ENCODE data around the gene PHTF2. TPM values are rescaled to one million over a fixed set of nuclear protein-coding genes. Genes with fewer than 3 reads are reported as not detected.
"Not testable (repeated sequence)": the region's sequence is repeated elsewhere in the genome, so short reads cannot be mapped to it uniquely, and the experiment has no call there.

Gene PHTF2
- polyA plus RNA-seq, 1 donor (not counting 4 experiments of a cell fraction or from before 2014, with no cell fraction given) = 24.1 TPM

DNA sequence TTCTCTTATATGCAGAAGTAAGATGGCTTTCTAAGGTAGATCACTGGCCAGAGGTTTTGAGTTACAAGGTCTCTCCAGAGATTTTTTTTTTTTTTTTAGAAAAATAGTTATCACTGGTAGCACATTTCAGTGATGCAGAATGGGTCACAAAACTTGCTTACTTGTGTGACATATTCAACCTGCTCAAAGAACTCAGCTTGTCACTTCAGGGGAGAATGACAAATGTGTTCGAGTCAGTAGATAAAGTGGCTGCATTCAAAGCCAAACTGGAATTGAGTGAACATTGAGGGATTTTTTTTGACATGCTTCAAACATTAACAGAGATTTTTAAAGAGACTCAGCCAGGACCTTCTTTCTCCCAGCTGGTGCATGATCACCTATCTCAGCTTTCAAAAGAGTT, 33.4 kb downstream of the PHTF2 start:
- H3K4me1 ChIP-seq (ENCODE audit: control insufficient read depth, extremely low read depth, insufficient read depth, low read length) = peaks cover 18% of the 10 kb centered on the region
- no peak overlapping the region for H3K4me2 ChIP-seq (ENCODE audit: control insufficient read depth, extremely low read depth, insufficient read depth, low read depth, low read length)
- no peaks in the 10 kb centered on the region for H3K27me3 ChIP-seq (ENCODE audit: control insufficient read depth, extremely low read depth, insufficient read depth, low read length)
- H3K79me2 ChIP-seq (ENCODE audit: control insufficient read depth, insufficient read depth, low read length) = peaks cover 4% of the 10 kb centered on the region
- no peaks in the 10 kb centered on the region for H3K9me1 ChIP-seq (ENCODE audit: control insufficient read depth, extremely low read depth, insufficient read depth, low read length)
- H3K9me3 ChIP-seq (ENCODE audit: control insufficient read depth, low read depth, low read length) = no peaks in the 10 kb centered on the region
- no peak overlapping the region for H3K9ac ChIP-seq (ENCODE audit: control insufficient read depth, extremely low read depth, insufficient read depth, low read length)
- dilution Hi-C loops (cut with MboI; ENCODE audit: extremely low pct_ligation_motif_present, low sequenced_read_pairs) = no loop called here
- DNase-seq (ENCODE audit: low read depth, low spot score) = no peak
- TF ChIP-seq, protein P1, sequence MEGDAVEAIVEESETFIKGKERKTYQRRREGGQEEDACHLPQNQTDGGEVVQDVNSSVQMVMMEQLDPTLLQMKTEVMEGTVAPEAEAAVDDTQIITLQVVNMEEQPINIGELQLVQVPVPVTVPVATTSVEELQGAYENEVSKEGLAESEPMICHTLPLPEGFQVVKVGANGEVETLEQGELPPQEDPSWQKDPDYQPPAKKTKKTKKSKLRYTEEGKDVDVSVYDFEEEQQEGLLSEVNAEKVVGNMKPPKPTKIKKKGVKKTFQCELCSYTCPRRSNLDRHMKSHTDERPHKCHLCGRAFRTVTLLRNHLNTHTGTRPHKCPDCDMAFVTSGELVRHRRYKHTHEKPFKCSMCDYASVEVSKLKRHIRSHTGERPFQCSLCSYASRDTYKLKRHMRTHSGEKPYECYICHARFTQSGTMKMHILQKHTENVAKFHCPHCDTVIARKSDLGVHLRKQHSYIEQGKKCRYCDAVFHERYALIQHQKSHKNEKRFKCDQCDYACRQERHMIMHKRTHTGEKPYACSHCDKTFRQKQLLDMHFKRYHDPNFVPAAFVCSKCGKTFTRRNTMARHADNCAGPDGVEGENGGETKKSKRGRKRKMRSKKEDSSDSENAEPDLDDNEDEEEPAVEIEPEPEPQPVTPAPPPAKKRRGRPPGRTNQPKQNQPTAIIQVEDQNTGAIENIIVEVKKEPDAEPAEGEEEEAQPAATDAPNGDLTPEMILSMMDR (optimal IDR thresholded peaks at IDR 0.05 in 1 of 3, IDR thresholded peaks at IDR 0.05 in 1 of 3, conservative IDR thresholded peaks at IDR 0.05 in 1 of 3; ENCODE audit: extremely low read depth in 1 of 3, insufficient read depth in 2 of 3, low read length in 3 of 3) = no peak
- TF ChIP-seq EZH2 (IDR thresholded peaks at IDR 0.05; ENCODE audit: low read length) = no peak
- no peak overlapping the region for H3K4me3 ChIP-seq (ENCODE audit: control insufficient read depth in 2 of 3, extremely low read depth in 1 of 3, insufficient read depth in 2 of 3, low read depth in 1 of 3, low read length in 3 of 3)
- H3K36me3 ChIP-seq (ENCODE audit: control insufficient read depth in 2 of 2, extremely low read depth in 1 of 2, insufficient read depth in 2 of 2, low read length in 2 of 2) = no peaks in the 10 kb centered on the region
- no peak overlapping the region for H2AFZ ChIP-seq (ENCODE audit: control insufficient read depth, low read length)
- H3K27ac ChIP-seq (ENCODE audit: control insufficient read depth, insufficient read depth, low read length) = no peak overlapping the region
- FAIRE-seq = no peak
- no peaks in the 10 kb centered on the region for H4K20me1 ChIP-seq (ENCODE audit: control insufficient read depth, extremely low read depth, insufficient read depth, low read length)

DNA sequence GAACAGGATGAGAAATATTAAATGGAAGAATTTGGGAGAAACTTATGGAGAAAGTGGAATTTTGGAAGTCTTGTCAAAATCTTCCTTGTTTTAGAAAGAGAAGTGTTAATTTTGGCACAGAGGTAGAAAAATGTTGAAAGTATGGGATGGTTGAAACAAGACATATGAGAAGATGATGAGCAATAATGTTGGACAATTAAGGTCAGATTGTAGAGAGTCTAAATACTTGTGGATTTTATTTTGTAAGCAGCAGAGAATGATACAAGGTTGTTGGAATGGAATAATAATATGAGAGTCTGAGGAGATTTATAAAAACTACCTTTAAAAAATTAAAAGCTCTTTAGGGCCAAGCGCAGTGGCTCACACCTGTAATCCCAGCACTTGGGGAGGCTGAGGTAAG, 34.6 kb downstream of the PHTF2 start:
- Histone ChIP-seq H2AFZ (ENCODE audit: control insufficient read depth, low read length) (no peak overlapping the region), H3K9me1 (ENCODE audit: control insufficient read depth, extremely low read depth, insufficient read depth, low read length) (no peaks in the 10 kb centered on the region), H3K4me1 (ENCODE audit: control insufficient read depth, extremely low read depth, insufficient read depth, low read length) (peaks cover 22% of the 10 kb centered on the region), H3K9ac (ENCODE audit: control insufficient read depth, extremely low read depth, insufficient read depth, low read length) (no peak overlapping the region), H3K36me3 (ENCODE audit: control insufficient read depth in 2 of 2, extremely low read depth in 1 of 2, insufficient read depth in 2 of 2, low read length in 2 of 2) (no peaks in the 10 kb centered on the region), H3K9me3 (ENCODE audit: control insufficient read depth, low read depth, low read length) (no peaks in the 10 kb centered on the region), H4K20me1 (ENCODE audit: control insufficient read depth, extremely low read depth, insufficient read depth, low read length) (no peaks in the 10 kb centered on the region), H3K27me3 (ENCODE audit: control insufficient read depth, extremely low read depth, insufficient read depth, low read length) (no peaks in the 10 kb centered on the region), H3K79me2 (ENCODE audit: control insufficient read depth, insufficient read depth, low read length) (peaks cover 4% of the 10 kb centered on the region), H3K4me3 (ENCODE audit: control insufficient read depth in 2 of 3, extremely low read depth in 1 of 3, insufficient read depth in 2 of 3, low read depth in 1 of 3, low read length in 3 of 3) (no peak overlapping the region), H3K27ac (ENCODE audit: control insufficient read depth, insufficient read depth, low read length) (no peak overlapping the region), H3K4me2 (ENCODE audit: control insufficient read depth, extremely low read depth, insufficient read depth, low read depth, low read length) (no peak overlapping the region)
- dilution Hi-C loops (cut with MboI; ENCODE audit: extremely low pct_ligation_motif_present, low sequenced_read_pairs) = no loop called here
- FAIRE-seq (no peak), DNase-seq (ENCODE audit: low read depth, low spot score) (no peak)
- TF ChIP-seq EZH2 (IDR thresholded peaks at IDR 0.05; ENCODE audit: low read length) = no peak
- TF ChIP-seq, protein P1 (optimal IDR thresholded peaks at IDR 0.05 in 1 of 3, IDR thresholded peaks at IDR 0.05 in 1 of 3, conservative IDR thresholded peaks at IDR 0.05 in 1 of 3; ENCODE audit: extremely low read depth in 1 of 3, insufficient read depth in 2 of 3, low read length in 3 of 3) = no peak

DNA sequence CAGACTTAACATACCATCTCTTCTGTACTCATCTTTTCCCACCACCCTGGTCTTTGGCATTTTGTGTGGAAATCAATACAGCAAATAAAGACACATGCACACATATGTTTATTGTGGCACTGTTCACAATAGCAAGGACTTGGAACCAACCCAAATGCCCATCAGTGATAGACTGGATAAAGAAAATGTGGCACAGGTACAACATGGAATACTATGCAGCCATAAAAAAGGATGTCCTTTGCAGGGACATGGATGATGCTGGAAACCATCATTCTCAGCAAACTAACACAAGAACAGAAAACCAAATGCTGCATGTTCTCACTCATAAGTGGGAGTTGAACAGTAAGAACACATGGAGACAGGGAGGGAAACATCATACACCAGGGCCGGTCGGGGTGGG, 37.9 kb downstream of the PHTF2 start:
- H2AFZ ChIP-seq (ENCODE audit: control insufficient read depth, low read length); H3K4me3 ChIP-seq (ENCODE audit: control insufficient read depth in 2 of 3, extremely low read depth in 1 of 3, insufficient read depth in 2 of 3, low read depth in 1 of 3, low read length in 3 of 3); H3K9ac ChIP-seq (ENCODE audit: control insufficient read depth, extremely low read depth, insufficient read depth, low read length); H3K4me2 ChIP-seq (ENCODE audit: control insufficient read depth, extremely low read depth, insufficient read depth, low read depth, low read length); H3K27ac ChIP-seq (ENCODE audit: control insufficient read depth, insufficient read depth, low read length); H3K9me3 ChIP-seq (ENCODE audit: control insufficient read depth, low read depth, low read length); H3K79me2 ChIP-seq (ENCODE audit: control insufficient read depth, insufficient read depth, low read length); H4K20me1 ChIP-seq (ENCODE audit: control insufficient read depth, extremely low read depth, insufficient read depth, low read length); FAIRE-seq; H3K27me3 ChIP-seq (ENCODE audit: control insufficient read depth, extremely low read depth, insufficient read depth, low read length); H3K9me1 ChIP-seq (ENCODE audit: control insufficient read depth, extremely low read depth, insufficient read depth, low read length); DNase-seq (ENCODE audit: low read depth, low spot score); dilution Hi-C loops (cut with MboI; ENCODE audit: extremely low pct_ligation_motif_present, low sequenced_read_pairs); H3K36me3 ChIP-seq (ENCODE audit: control insufficient read depth in 2 of 2, extremely low read depth in 1 of 2, insufficient read depth in 2 of 2, low read length in 2 of 2): not testable (repeated sequence)
- H3K4me1 ChIP-seq (ENCODE audit: control insufficient read depth, extremely low read depth, insufficient read depth, low read length) = peaks cover 20% of the 10 kb centered on the region
